GM12878 (cell line): ENCODE measurements around the gene CARD11. TPM values are rescaled to one million over a fixed set of nuclear protein-coding genes. Genes with fewer than 3 reads are reported as not detected.
A peak's percentile ranks its signal among the peaks of the same experiment; 100 is the strongest.

Source experiments
- ATAC-seq: fragments of 200-7000 bp; cut with Tn5 transposase; 3 replicates; pipeline ENCODE4 v1.9.1; 2020; ENCODE audit warnings: mild to moderate bottlenecking, moderate library complexity
- BruUV-seq: library from RNA; stranded (reverse); fragments of 400-500 nt; replicated peaks from 2 replicates; lab custom pipeline; 2021; lab: Mats Ljungman, UMichigan
- CTCF ChIA-PET: fragments of 300-600 bp; sonication (Branson Sonifier 250); formaldehyde crosslinking; extraction: SDS; loops from one replicate; lab custom pipeline; 2021; ENCODE audit warnings: inconsistent platforms; lab: Yijun Ruan, JAX
- POLR2A ChIA-PET: fragments of 350-600 bp; formaldehyde crosslinking; extraction: SDS; loops from one replicate; lab custom pipeline; 2021; ENCODE audit warnings: inconsistent platforms; lab: Charles Lee
- RAD21 ChIA-PET: fragments of 300-600 bp; sonication (Branson Sonifier 250); formaldehyde crosslinking; loops from one replicate; lab custom pipeline; 2023; ENCODE audit warnings: antibody characterized with exemption; ENCODE audit not compliant: unreplicated experiment; lab: Charles Lee
- SMC1A ChIA-PET: fragments of 300-600 bp; sonication (Branson Sonifier 250); formaldehyde crosslinking; loops from one replicate; lab custom pipeline; 2023; ENCODE audit not compliant: unreplicated experiment, uncharacterized antibody; lab: Charles Lee
- DNase-seq: peaks from one replicate; pipeline ENCODE4 v3.0.0-alpha.2; 2011; ENCODE audit warnings: low read depth, low spot score
- FAIRE-seq: peaks from 3 replicates; lab custom pipeline; 2011; peaks lifted over from hg19 to GRCh38; lab: Jason Lieb, UNC
- H2AFZ ChIP-seq: 2 replicates; pipeline ENCODE4 v1.6.0; 2011; ENCODE audit warnings: low read depth, low read length, control low read depth; ENCODE audit not compliant: control insufficient read depth
- H3K27ac ChIP-seq: 2 replicates; pipeline ENCODE4 v1.5.1; 2011; ENCODE audit warnings: control low read depth; ENCODE audit not compliant: control insufficient read depth, insufficient read depth
- H3K27me3 ChIP-seq, 2 experiments: replicated peaks in 1 of 2; 2 replicates each; pipeline versions ENCODE4 v1.6.0 to v1.6.1; 2011; ENCODE audit warnings: low read length in 1 of 2; ENCODE audit not compliant: control insufficient read depth in 2 of 2, insufficient read depth in 2 of 2
- H3K36me3 ChIP-seq, 2 experiments: 2 replicates each; pipeline ENCODE4 v1.5.1; 2011; ENCODE audit warnings: low read length in 1 of 2; ENCODE audit not compliant: control insufficient read depth in 2 of 2, insufficient read depth in 2 of 2
- H3K4me1 ChIP-seq: 2 replicates; pipeline ENCODE4 v1.6.1; 2011; ENCODE audit warnings: mild to moderate bottlenecking, low read length, moderate library complexity, mixed read lengths; ENCODE audit not compliant: control insufficient read depth, insufficient read depth
- H3K4me2 ChIP-seq: 2 replicates; pipeline ENCODE4 v1.6.0; 2011; ENCODE audit warnings: control low read depth; ENCODE audit not compliant: control insufficient read depth, insufficient read depth
- H3K4me3 ChIP-seq: fragments of 200-600 bp; sonication (generic); 2 replicates; pipeline ENCODE4 v1.5.1; 2016
- H3K79me2 ChIP-seq: 2 replicates; pipeline ENCODE4 v1.6.0; 2011; ENCODE audit warnings: low read length; ENCODE audit not compliant: control insufficient read depth, insufficient read depth
- H3K9ac ChIP-seq: 2 replicates; pipeline ENCODE4 v1.8.0; 2011; ENCODE audit warnings: low read length, control low read depth, mixed read lengths; ENCODE audit not compliant: control insufficient read depth, insufficient read depth
- H3K9me3 ChIP-seq: replicated peaks from 3 replicates; pipeline ENCODE4 v1.5.1; 2011; ENCODE audit warnings: mild to moderate bottlenecking, low read length; ENCODE audit not compliant: control insufficient read depth, insufficient read depth
- H4K20me1 ChIP-seq: 2 replicates; pipeline ENCODE4 v1.6.0; 2011; ENCODE audit not compliant: control insufficient read depth, insufficient read depth
- ZNF24 ChIP-seq: fragments of 450-650 bp; IDR thresholded peaks from 2 replicates; pipeline ENCODE4 v1.6.1; 2017; ENCODE audit warnings: antibody characterized with exemption, mild to moderate bottlenecking
- WGBS: methylation state at CpG from one replicate; pipeline ENCODE4 v1.1.6; 2016; ENCODE audit warnings: low lambda C conversion rate; ENCODE audit not compliant: insufficient replicate concordance, insufficient coverage; ENCODE audit errors: missing lambda C conversion rate; 5-methylcytosine and 5-hydroxymethylcytosine counted together
- in situ Hi-C: fragments of 300-500 bp; cut with MboI; formaldehyde crosslinking; loops from 9 replicates; pipeline ENCODE4 v1.14.3; 2018; ENCODE audit warnings: mixed read lengths
- intact Hi-C: fragments of 100-400 bp; cut with micrococcal nuclease; formaldehyde crosslinking; loops from one replicate; pipeline ENCODE4 v1.14.2; 2022; ENCODE audit not compliant: unreplicated experiment
- polyA plus RNA-seq, 11 experiments: library from polyadenylated mRNA; depleted of rRNA in 4 of 11; unstranded in 6 of 11; stranded (reverse) in 5 of 11; fragments of >200 nt; fragmentation: Nextera tagmentation in 4 of 11; fragmentation: Illumina TruSeq in 1 of 11; extraction: Ambion mirVana in 4 of 11; extraction: Trizol in 1 of 11; gene quantifications; 1 replicate in 1 of 11; 2 replicates in 10 of 11; pipeline versions ENCODE4 v1.2.1 to v1.2.3, GENCODE V29; 2011 to 2016; ENCODE audit warnings: inconsistent platforms in 2 of 11, missing spikeins in 2 of 11, low read depth in 1 of 11
- total RNA-seq, 4 experiments: library from RNA; depleted of rRNA in 3 of 4; stranded (reverse); fragments of >200 nt in 3 of 4; fragmentation: Illumina TruSeq in 1 of 4; extraction: Trizol in 1 of 4; gene quantifications; 2 replicates each; pipeline versions ENCODE4 v1.2.1 to v1.2.3, GENCODE V29; 2013 to 2021
- TF ChIP-seq, protein P1 (sequence below): IDR thresholded peaks from 2 replicates; pipeline ENCODE4 v1.6.1; 2012; ENCODE audit warnings: improper control_type of control experiment, low read depth, low read length; ENCODE audit not compliant: insufficient replicate concordance

The CARD11 gene
- total and polyA plus RNA-seq, 10 of the 15 experiments (the other 5 are each of a cell fraction or from before 2014, with no cell fraction given) = 0.27 to 72.0 (median 28.4) TPM

DNA sequence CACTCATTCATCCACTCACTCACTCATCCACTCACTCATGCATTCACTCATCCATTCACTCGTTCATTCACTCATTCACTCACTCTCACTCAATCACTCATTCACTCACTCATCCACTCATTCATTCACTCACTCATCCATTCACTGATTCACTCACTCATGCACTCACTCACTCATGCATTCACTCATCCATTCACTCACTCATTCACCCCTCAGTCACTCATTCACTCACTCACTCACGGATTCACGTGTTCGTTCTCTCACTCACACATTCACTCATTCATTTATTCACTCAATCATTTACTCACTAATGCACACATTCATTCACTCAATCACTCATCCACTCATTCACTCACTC, 73.4 kb downstream of the CARD11 start:
- no peak overlapping the region for H3K27ac ChIP-seq
- SMC1A ChIA-PET = interaction anchor here (3.5 kb wide), 1 partner anchor 71 kb away, joined by 12 read pairs; no protein-coding TSS in a partner anchor
- WGBS = 100% methylated on average over 3 of the region's 4 CpGs

More for the DNA sequence above, 73.4 kb downstream of the CARD11 start:
- H3K27me3 ChIP-seq = no peaks in the 10 kb centered on the region
- ChIA-PET CTCF (no interaction called here), POLR2A (no interaction called here), RAD21 (no interaction called here)
- in situ Hi-C loops = no loop called here
- FAIRE-seq (no peak), DNase-seq (no peak), ATAC-seq (no peak)
- H3K79me2 ChIP-seq = no peaks in the 10 kb centered on the region; the same call in 1 of the 2 replicates
- no peaks in the 10 kb centered on the region for H4K20me1 ChIP-seq
- TF ChIP-seq, protein P1, sequence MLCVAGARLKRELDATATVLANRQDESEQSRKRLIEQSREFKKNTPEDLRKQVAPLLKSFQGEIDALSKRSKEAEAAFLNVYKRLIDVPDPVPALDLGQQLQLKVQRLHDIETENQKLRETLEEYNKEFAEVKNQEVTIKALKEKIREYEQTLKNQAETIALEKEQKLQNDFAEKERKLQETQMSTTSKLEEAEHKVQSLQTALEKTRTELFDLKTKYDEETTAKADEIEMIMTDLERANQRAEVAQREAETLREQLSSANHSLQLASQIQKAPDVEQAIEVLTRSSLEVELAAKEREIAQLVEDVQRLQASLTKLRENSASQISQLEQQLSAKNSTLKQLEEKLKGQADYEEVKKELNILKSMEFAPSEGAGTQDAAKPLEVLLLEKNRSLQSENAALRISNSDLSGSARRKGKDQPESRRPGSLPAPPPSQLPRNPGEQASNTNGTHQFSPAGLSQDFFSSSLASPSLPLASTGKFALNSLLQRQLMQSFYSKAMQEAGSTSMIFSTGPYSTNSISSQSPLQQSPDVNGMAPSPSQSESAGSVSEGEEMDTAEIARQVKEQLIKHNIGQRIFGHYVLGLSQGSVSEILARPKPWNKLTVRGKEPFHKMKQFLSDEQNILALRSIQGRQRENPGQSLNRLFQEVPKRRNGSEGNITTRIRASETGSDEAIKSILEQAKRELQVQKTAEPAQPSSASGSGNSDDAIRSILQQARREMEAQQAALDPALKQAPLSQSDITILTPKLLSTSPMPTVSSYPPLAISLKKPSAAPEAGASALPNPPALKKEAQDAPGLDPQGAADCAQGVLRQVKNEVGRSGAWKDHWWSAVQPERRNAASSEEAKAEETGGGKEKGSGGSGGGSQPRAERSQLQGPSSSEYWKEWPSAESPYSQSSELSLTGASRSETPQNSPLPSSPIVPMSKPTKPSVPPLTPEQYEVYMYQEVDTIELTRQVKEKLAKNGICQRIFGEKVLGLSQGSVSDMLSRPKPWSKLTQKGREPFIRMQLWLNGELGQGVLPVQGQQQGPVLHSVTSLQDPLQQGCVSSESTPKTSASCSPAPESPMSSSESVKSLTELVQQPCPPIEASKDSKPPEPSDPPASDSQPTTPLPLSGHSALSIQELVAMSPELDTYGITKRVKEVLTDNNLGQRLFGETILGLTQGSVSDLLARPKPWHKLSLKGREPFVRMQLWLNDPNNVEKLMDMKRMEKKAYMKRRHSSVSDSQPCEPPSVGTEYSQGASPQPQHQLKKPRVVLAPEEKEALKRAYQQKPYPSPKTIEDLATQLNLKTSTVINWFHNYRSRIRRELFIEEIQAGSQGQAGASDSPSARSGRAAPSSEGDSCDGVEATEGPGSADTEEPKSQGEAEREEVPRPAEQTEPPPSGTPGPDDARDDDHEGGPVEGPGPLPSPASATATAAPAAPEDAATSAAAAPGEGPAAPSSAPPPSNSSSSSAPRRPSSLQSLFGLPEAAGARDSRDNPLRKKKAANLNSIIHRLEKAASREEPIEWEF = no peak
- TF ChIP-seq ZNF24 = peak; percentile 80; the same call in 1 of the 2 replicates
- H3K9ac ChIP-seq = no peak overlapping the region
- H2AFZ ChIP-seq = no peak overlapping the region
- no peak overlapping the region for H3K4me2 ChIP-seq
- peaks cover 0 to 2% of the 10 kb centered on the region in 2 experiments; a peak in 1 of 4 replicates for H3K36me3 ChIP-seq
- H3K9me3 ChIP-seq = peaks cover 11% of the 10 kb centered on the region
- H3K4me1 ChIP-seq = peaks cover 19% of the 10 kb centered on the region
- no peak overlapping the region for H3K4me3 ChIP-seq
- no TSS peak for BruUV-seq
- intact Hi-C loops = no loop called here
